CD14-positive monocyte (primary cell): Measurements from ENCODE around the gene SLC25A45. TPM values are rescaled to one million over a fixed set of nuclear protein-coding genes. Genes with fewer than 3 reads are reported as not detected.

Experiments
- DNase-seq, 3 donors: peaks; one replicate each; pipeline ENCODE4 v3.0.0-alpha.2; 2011 to 2022
- H2AFZ ChIP-seq: 2 replicates; pipeline ENCODE4 v1.6.0; 2012; ENCODE audit warnings: mild to moderate bottlenecking, low read depth, low read length, inconsistent platforms; ENCODE audit not compliant: insufficient read depth, poor library complexity, severe bottlenecking
- H3K27ac ChIP-seq, 2 donors: 1 replicate in 1 of 2; 2 replicates in 1 of 2; pipeline ENCODE4 v1.5.1; 2012 to 2013; ENCODE audit warnings: low read length in 2 of 2, control low read depth in 1 of 2, inconsistent platforms in 1 of 2, low read depth in 1 of 2, mild to moderate bottlenecking in 1 of 2
- H3K27me3 ChIP-seq, 2 donors: one replicate each; pipeline versions ENCODE4 v1.6.0 to v1.6.1; 2011 to 2013; ENCODE audit warnings: low read length in 2 of 2; ENCODE audit not compliant: control insufficient read depth in 2 of 2, insufficient read depth in 2 of 2
- H3K36me3 ChIP-seq, 2 donors: replicated peaks in 1 of 2; 1 replicate in 1 of 2; 2 replicates in 1 of 2; pipeline versions ENCODE4 v1.5.1 to v1.6.1; 2012 to 2013; ENCODE audit warnings: low read length in 2 of 2, control low read depth in 1 of 2, inconsistent platforms in 1 of 2, mild to moderate bottlenecking in 1 of 2; ENCODE audit not compliant: insufficient read depth in 2 of 2, control insufficient read depth in 1 of 2
- H3K4me1 ChIP-seq, 2 donors: 1 replicate in 1 of 2; 2 replicates in 1 of 2; pipeline versions ENCODE4 v1.5.1 to v1.6.1; 2012 to 2013; ENCODE audit warnings: low read length in 2 of 2, control low read depth in 1 of 2, inconsistent platforms in 1 of 2, mild to moderate bottlenecking in 1 of 2, moderate library complexity in 1 of 2; ENCODE audit not compliant: insufficient read depth in 2 of 2, control insufficient read depth in 1 of 2
- H3K4me2 ChIP-seq: replicated peaks from 2 replicates; pipeline ENCODE3; 2012; ENCODE audit warnings: low read length, moderate library complexity, mild to moderate bottlenecking; ENCODE audit not compliant: poor library complexity, severe bottlenecking; ENCODE audit errors: extremely low read depth
- H3K4me3 ChIP-seq, 3 experiments: fragments of 200-600 bp in 1 of 3; sonication (generic) in 1 of 3; replicated peaks in 1 of 3; 1 replicate in 2 of 3; 2 replicates in 1 of 3; pipeline ENCODE4 v1.5.1; 2011 to 2013; ENCODE audit warnings: low read length in 3 of 3, mild to moderate bottlenecking in 3 of 3, control low read depth in 2 of 3, low read depth in 2 of 3, inconsistent platforms in 1 of 3, moderate library complexity in 1 of 3
- H3K79me2 ChIP-seq: 2 replicates; pipeline ENCODE4 v1.6.0; 2012; ENCODE audit warnings: mild to moderate bottlenecking, control low read depth, inconsistent platforms, low read length, moderate library complexity; ENCODE audit not compliant: insufficient read depth
- H3K9ac ChIP-seq: 2 replicates; pipeline ENCODE4 v1.6.0; 2017; ENCODE audit warnings: low read length, mild to moderate bottlenecking; ENCODE audit not compliant: insufficient read depth, poor library complexity, severe bottlenecking
- H3K9me3 ChIP-seq, 2 donors: replicated peaks in 1 of 2; 1 replicate in 1 of 2; 2 replicates in 1 of 2; pipeline versions ENCODE4 v1.5.1 to v1.6.1; 2012 to 2013; ENCODE audit warnings: low read length in 2 of 2, control low read depth in 1 of 2; ENCODE audit not compliant: control insufficient read depth in 1 of 2, insufficient read depth in 1 of 2
- H4K20me1 ChIP-seq: 2 replicates; pipeline ENCODE4 v1.6.0; 2012; ENCODE audit warnings: mild to moderate bottlenecking, low read length, control low read depth, moderate library complexity; ENCODE audit not compliant: insufficient read depth
- H3K27ac Mint-ChIP-seq, 7 donors: one replicate each; pipeline ENCODE4 v1.8.0; 2020; ENCODE audit warnings: mild to moderate bottlenecking in 7 of 7, mixed read lengths in 7 of 7, moderate library complexity in 6 of 7, inconsistent platforms in 2 of 7
- H3K27me3 Mint-ChIP-seq, 3 donors: one replicate each; pipeline ENCODE4 v1.8.0; 2021 to 2022; ENCODE audit warnings: low read depth in 3 of 3, mild to moderate bottlenecking in 3 of 3, mixed read lengths in 3 of 3, moderate library complexity in 3 of 3, inconsistent platforms in 1 of 3
- H3K36me3 Mint-ChIP-seq, 2 donors: one replicate each; pipeline ENCODE4 v1.8.0; 2020; ENCODE audit warnings: mixed read lengths in 2 of 2, inconsistent platforms in 1 of 2, mild to moderate bottlenecking in 1 of 2
- H3K4me1 Mint-ChIP-seq: one replicate; pipeline ENCODE4 v1.8.0; 2020; ENCODE audit warnings: mild to moderate bottlenecking, mixed read lengths
- H3K4me3 Mint-ChIP-seq, 2 donors: one replicate each; pipeline ENCODE4 v1.8.0; 2020; ENCODE audit warnings: mild to moderate bottlenecking in 2 of 2, mixed read lengths in 2 of 2, moderate library complexity in 1 of 2
- H3K9me3 Mint-ChIP-seq, 7 donors: one replicate each; pipeline ENCODE4 v1.8.0; 2020 to 2022; ENCODE audit warnings: mixed read lengths in 7 of 7, mild to moderate bottlenecking in 6 of 7, moderate library complexity in 6 of 7, inconsistent platforms in 2 of 7
- WGBS: methylation state at CpG from one replicate; pipeline ENCODE4 v1.1.5; 2013; ENCODE audit warnings: missing lambda C conversion rate; ENCODE audit not compliant: insufficient coverage; 5-methylcytosine and 5-hydroxymethylcytosine counted together
- intact Hi-C, 2 donors: fragments of 100-400 bp; cut with micrococcal nuclease; formaldehyde crosslinking; loops; one replicate each; pipeline versions ENCODE4 v1.15.0 to v1.15.1; 2023
- polyA plus RNA-seq, 3 donors: library from polyadenylated mRNA; depleted of rRNA in 1 of 3; unstranded in 2 of 3; stranded (reverse) in 1 of 3; fragments of 300-500 nt in 2 of 3; fragments of >200 nt in 1 of 3; fragmentation: Illumina TruSeq in 2 of 3; gene quantifications; 1 replicate in 2 of 3; 2 replicates in 1 of 3; pipeline ENCODE4 v1.2.3, GENCODE V29; 2012 to 2021
- TF ChIP-seq, protein P1 (sequence below): fragments of 200-600 bp; IDR thresholded peaks from one replicate; pipeline ENCODE4 v1.8.0; 2022; ENCODE audit warnings: antibody characterized with exemption, mild to moderate bottlenecking

The SLC25A45 gene
- polyA plus RNA-seq, 3 donors, result 3.7 to 11.3 (median 4.1) TPM

DNA sequence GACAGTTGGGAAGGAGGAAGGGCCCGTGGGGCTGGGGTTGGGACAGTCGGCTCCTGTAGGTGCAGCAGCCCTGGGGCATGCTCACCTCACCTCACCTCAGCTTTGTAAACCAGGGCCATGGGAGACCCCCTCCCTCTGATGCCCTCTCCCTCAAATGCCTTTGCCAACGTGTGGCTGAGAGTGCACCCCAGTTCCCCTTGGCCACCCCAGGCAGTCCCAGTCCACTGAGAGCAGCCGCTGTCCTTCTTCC lies 35.9 kb upstream of the SLC25A45 start:
- Histone ChIP-seq H3K4me2 (peak overlapping the region; percentile 85), H3K36me3 (peaks cover 5 to 12% of the 10 kb centered on the region in 2 donors), H3K4me1 (peaks cover 59 to 61% of the 10 kb centered on the region in 2 donors), H3K4me3 (peak overlapping the region; percentile 9 to 100 (median 41)), H3K79me2 (peaks cover 61% of the 10 kb centered on the region), H3K9me3 (no peaks in the 10 kb centered on the region), H3K27me3 (no peaks in the 10 kb centered on the region), H3K27ac (peak overlapping the region; percentile 96 to 100), H4K20me1 (peaks cover 38% of the 10 kb centered on the region), H3K9ac (peak overlapping the region; percentile 100), H2AFZ (no peak overlapping the region)
- peak overlapping the region; percentile 90 to 100 for H3K4me3 Mint-ChIP-seq
- intact Hi-C loops, result loop anchor here (2.0 to 10.0 kb wide), 3 partner anchors 36 to 54 kb away; partner anchors contain the start of gene SLC25A45 (in 2 of the 2)
- peak overlapping the region; percentile 99 to 100 (median 100) for H3K27ac Mint-ChIP-seq
- peaks cover 45% of the 10 kb centered on the region for H3K4me1 Mint-ChIP-seq
- peaks cover 0 to 19% (median 8%) of the 10 kb centered on the region in 3 donors for H3K27me3 Mint-ChIP-seq
- peaks cover 17 to 20% of the 10 kb centered on the region in 2 donors for H3K36me3 Mint-ChIP-seq
- TF ChIP-seq, protein P1, sequence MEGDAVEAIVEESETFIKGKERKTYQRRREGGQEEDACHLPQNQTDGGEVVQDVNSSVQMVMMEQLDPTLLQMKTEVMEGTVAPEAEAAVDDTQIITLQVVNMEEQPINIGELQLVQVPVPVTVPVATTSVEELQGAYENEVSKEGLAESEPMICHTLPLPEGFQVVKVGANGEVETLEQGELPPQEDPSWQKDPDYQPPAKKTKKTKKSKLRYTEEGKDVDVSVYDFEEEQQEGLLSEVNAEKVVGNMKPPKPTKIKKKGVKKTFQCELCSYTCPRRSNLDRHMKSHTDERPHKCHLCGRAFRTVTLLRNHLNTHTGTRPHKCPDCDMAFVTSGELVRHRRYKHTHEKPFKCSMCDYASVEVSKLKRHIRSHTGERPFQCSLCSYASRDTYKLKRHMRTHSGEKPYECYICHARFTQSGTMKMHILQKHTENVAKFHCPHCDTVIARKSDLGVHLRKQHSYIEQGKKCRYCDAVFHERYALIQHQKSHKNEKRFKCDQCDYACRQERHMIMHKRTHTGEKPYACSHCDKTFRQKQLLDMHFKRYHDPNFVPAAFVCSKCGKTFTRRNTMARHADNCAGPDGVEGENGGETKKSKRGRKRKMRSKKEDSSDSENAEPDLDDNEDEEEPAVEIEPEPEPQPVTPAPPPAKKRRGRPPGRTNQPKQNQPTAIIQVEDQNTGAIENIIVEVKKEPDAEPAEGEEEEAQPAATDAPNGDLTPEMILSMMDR, result no peak
- peaks cover under 1 to 7% (median 4%) of the 10 kb centered on the region in 7 donors for H3K9me3 Mint-ChIP-seq
- WGBS, result 0% methylated on average over 2 of the region's 4 CpGs
- DNase-seq, result no peak

DNA sequence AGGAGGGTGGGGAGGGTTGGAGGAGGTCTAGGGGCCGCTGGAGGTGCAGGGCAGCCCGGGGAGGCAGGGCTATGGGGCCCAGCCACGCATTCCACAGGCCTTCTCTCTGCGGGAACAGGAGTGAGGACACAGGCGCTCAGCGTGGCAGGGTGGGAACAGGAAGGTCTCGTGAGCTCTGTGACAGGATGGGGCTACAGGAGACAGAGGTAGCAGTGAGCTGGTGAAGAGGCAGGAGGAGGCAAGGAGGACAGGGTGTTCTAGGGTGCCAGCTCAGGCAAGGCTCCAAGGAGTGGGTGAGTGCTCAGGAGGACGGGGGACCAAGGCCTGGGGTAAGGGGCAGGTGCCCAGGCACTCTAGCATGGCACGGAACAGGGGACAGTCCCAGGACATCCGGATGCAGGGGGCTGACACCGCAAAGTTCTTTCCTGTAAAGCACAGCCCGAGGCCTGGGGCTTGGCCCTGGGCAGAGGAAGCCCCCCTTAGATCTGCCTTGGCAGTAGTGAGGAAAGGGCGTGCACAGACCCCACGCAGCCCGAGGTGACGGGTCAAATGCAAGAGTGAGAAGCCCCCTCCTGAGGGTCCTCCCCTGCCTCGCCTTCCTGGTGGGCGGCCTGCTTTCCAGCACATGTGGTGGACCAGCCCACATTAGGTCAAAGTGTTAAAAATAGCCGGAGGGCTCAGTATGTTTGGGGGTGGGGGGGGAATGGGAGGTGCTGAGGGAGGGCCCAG lies 35.4 kb upstream of the SLC25A45 start:
- H3K4me3 ChIP-seq, result peak overlapping the region; percentile 9 to 100 (median 41)
- 3% methylated on average over 16 of the region's 19 CpGs for WGBS
- H3K27ac ChIP-seq, result peak overlapping the region; percentile 96 to 100
- H2AFZ ChIP-seq, result peak overlapping the region; percentile 19
- Mint-ChIP-seq H3K27ac (peak overlapping the region; percentile 99 to 100 (median 100)), H3K4me3 (peak overlapping the region; percentile 90 to 100), H3K9me3 (peaks cover 0 to 3% (median 1%) of the 10 kb centered on the region in 7 donors), H3K27me3 (peaks cover 0 to 15% (median 7%) of the 10 kb centered on the region in 3 donors), H3K4me1 (peaks cover 45% of the 10 kb centered on the region), H3K36me3 (peaks cover 16 to 20% of the 10 kb centered on the region in 2 donors)
- H3K9me3 ChIP-seq, result no peaks in the 10 kb centered on the region
- H3K79me2 ChIP-seq, result peaks cover 56% of the 10 kb centered on the region
- H3K27me3 ChIP-seq, result no peaks in the 10 kb centered on the region
- peaks cover 33% of the 10 kb centered on the region for H4K20me1 ChIP-seq
- DNase-seq, result peak; percentile 35 to 54 (median 44)
- peak overlapping the region; percentile 85 for H3K4me2 ChIP-seq
- intact Hi-C loops, result loop anchor here (1.0 to 10.0 kb wide), 6 partner anchors 7 to 93 kb away; partner anchors contain the start of gene SLC25A45 (in 2 of the 2)
- peaks cover 5 to 10% of the 10 kb centered on the region in 2 donors for H3K36me3 ChIP-seq
- H3K4me1 ChIP-seq, result peaks cover 59 to 61% of the 10 kb centered on the region in 2 donors
- TF ChIP-seq, protein P1, result no peak
- H3K9ac ChIP-seq, result peak overlapping the region; percentile 100
